SH-SY5Y (cell line): Measurements from ENCODE around the gene ADARB1.

ENCODE experiments used
- GATA2 ChIP-seq: IDR thresholded peaks from 2 replicates; pipeline ENCODE4 v1.6.1; 2011; ENCODE audit warnings: mild to moderate bottlenecking, low read depth, low read length
- GATA3 ChIP-seq: IDR thresholded peaks from 2 replicates; pipeline ENCODE4 v1.6.1; 2011; ENCODE audit warnings: low read depth, mild to moderate bottlenecking, low read length, moderate library complexity

GRCh38 chr21:45049714-45050344, 24.6 kb upstream of the ADARB1 start:
- no peak for TF ChIP-seq GATA2
- no peak for TF ChIP-seq GATA3
